HepG2 (cell line): ENCODE measurements around the gene GNAI2. TPM values are rescaled to one million over a fixed set of nuclear protein-coding genes. Genes with fewer than 3 reads are reported as not detected.
A peak's percentile ranks its signal among the peaks of the same experiment; 100 is the strongest.

Source experiments
- ATAC-seq: fragments of 200-7000 bp; cut with Tn5 transposase; 3 replicates; pipeline ENCODE4 v1.9.1; 2020; ENCODE audit warnings: mild to moderate bottlenecking, moderate library complexity
- BruUV-seq: library from RNA; stranded (reverse); fragments of 400-500 nt; replicated peaks from 2 replicates; lab custom pipeline; 2021; lab: Mats Ljungman, UMichigan
- CTCF ChIA-PET: fragments of 300-600 bp; formaldehyde crosslinking; extraction: SDS; loops from one replicate; lab custom pipeline; 2021; ENCODE audit warnings: low total read pairs, inconsistent platforms, low intra/inter-chr PET ratio; lab: Yijun Ruan, JAX
- POLR2A ChIA-PET: fragments of 350-600 bp; sonication (Branson Sonifier 250); formaldehyde crosslinking; loops from one replicate; lab custom pipeline; 2020; ENCODE audit warnings: antibody characterized with exemption, inconsistent platforms; lab: Yijun Ruan, JAX
- DNase-seq: peaks from one replicate; pipeline ENCODE4 v3.0.0-alpha.2; 2015; ENCODE audit warnings: low spot score
- FAIRE-seq: peaks from 3 replicates; lab custom pipeline; 2011; peaks lifted over from hg19 to GRCh38; lab: Jason Lieb, UNC
- H2AFZ ChIP-seq: one replicate; pipeline ENCODE4 v1.6.1; 2011; ENCODE audit warnings: low read length, inconsistent platforms
- H3K27ac ChIP-seq: fragments of 300-600 bp; 3 replicates; pipeline ENCODE4 v1.8.0; 2011; ENCODE audit warnings: mixed run types, mild to moderate bottlenecking, mixed read lengths, low read length, inconsistent platforms; ENCODE audit not compliant: insufficient read depth; ENCODE audit errors: extremely low read length
- H3K27me3 ChIP-seq, 2 experiments: fragments of 200-600 bp in 1 of 2; 2 replicates in 1 of 2; 3 replicates in 1 of 2; pipeline versions ENCODE4 v1.6.0 to v1.8.0; 2011; ENCODE audit warnings: low read length in 2 of 2, mild to moderate bottlenecking in 2 of 2, moderate library complexity in 2 of 2, inconsistent platforms in 1 of 2; ENCODE audit not compliant: insufficient read depth in 2 of 2, control insufficient read depth in 1 of 2
- H3K36me3 ChIP-seq, 2 experiments: fragments of 200-600 bp in 1 of 2; replicated peaks in 1 of 2; 2 replicates in 1 of 2; 3 replicates in 1 of 2; pipeline versions ENCODE4 v1.5.1 to v1.8.0; 2011; ENCODE audit warnings: low read length in 2 of 2, inconsistent platforms in 1 of 2; ENCODE audit not compliant: insufficient read depth in 2 of 2, control insufficient read depth in 1 of 2
- H3K4me1 ChIP-seq: 2 replicates; pipeline ENCODE4 v1.5.1; 2012; ENCODE audit warnings: low read length, inconsistent platforms; ENCODE audit not compliant: insufficient read depth
- H3K4me2 ChIP-seq: 2 replicates; pipeline ENCODE4 v1.6.0; 2011; ENCODE audit warnings: low read depth, low read length, inconsistent platforms
- H3K4me3 ChIP-seq, 3 experiments: fragments of 200-600 bp in 1 of 3; sonication (generic), shearing (Covaris generic) in 1 of 3; replicated peaks in 1 of 3; 2 replicates each; pipeline ENCODE4 v1.5.1; 2011 to 2016; ENCODE audit warnings: low read length in 3 of 3, inconsistent platforms in 2 of 3, low read depth in 2 of 3, mild to moderate bottlenecking in 2 of 3, control low read depth in 1 of 3, mixed read lengths in 1 of 3; ENCODE audit not compliant: insufficient read depth in 1 of 3
- H3K79me2 ChIP-seq: one replicate; pipeline ENCODE4 v1.6.1; 2011; ENCODE audit warnings: low read length, inconsistent platforms; ENCODE audit not compliant: insufficient read depth
- H3K9ac ChIP-seq: 2 replicates; pipeline ENCODE4 v1.6.0; 2011; ENCODE audit warnings: mild to moderate bottlenecking, low read depth, low read length, inconsistent platforms; ENCODE audit not compliant: insufficient read depth
- H3K9me3 ChIP-seq: 2 replicates; pipeline ENCODE4 v1.5.1; 2012; ENCODE audit warnings: mild to moderate bottlenecking, low read length
- H4K20me1 ChIP-seq: 2 replicates; pipeline ENCODE4 v1.6.0; 2011; ENCODE audit warnings: inconsistent platforms, mild to moderate bottlenecking, low read length, moderate library complexity; ENCODE audit not compliant: insufficient read depth
- ELF3 ChIP-seq: IDR thresholded peaks from 2 replicates; pipeline ENCODE4 v1.6.1; 2016; ENCODE audit warnings: missing genetic modification reagents, missing compliant biosample characterization
- ETV5 ChIP-seq: IDR thresholded peaks from 2 replicates; pipeline ENCODE4 v1.6.1; 2018; ENCODE audit warnings: missing biosample characterization, missing genetic modification reagents, inconsistent platforms, borderline replicate concordance
- POGK ChIP-seq: sonication (generic); formaldehyde crosslinking; conservative IDR thresholded peaks from 2 replicates; pipeline ENCODE4 v1.8.0; 2022; ENCODE audit warnings: mild to moderate bottlenecking, moderate library complexity, missing genetic modification reagents
- ZFP91 ChIP-seq: sonication (generic); formaldehyde crosslinking; IDR thresholded peaks from 2 replicates; pipeline ENCODE4 v1.9.0; 2022; ENCODE audit warnings: missing genetic modification reagents, mild to moderate bottlenecking, borderline replicate concordance
- ZMAT3 ChIP-seq: sonication (generic); formaldehyde crosslinking; conservative IDR thresholded peaks from 2 replicates; pipeline ENCODE4 v1.7.0; 2021; ENCODE audit warnings: missing genetic modification reagents
- ZNF546 ChIP-seq: sonication (generic); formaldehyde crosslinking; conservative IDR thresholded peaks from 2 replicates; pipeline ENCODE4 v1.8.1; 2023; ENCODE audit warnings: mild to moderate bottlenecking, missing genetic modification reagents
- ZNF678 ChIP-seq: sonication (generic); formaldehyde crosslinking; IDR thresholded peaks from 2 replicates; pipeline ENCODE4 v1.4.0; 2020; ENCODE audit warnings: mild to moderate bottlenecking, missing genetic modification reagents
- ZSCAN31 ChIP-seq: sonication (generic); formaldehyde crosslinking; IDR thresholded peaks from 2 replicates; pipeline ENCODE4 v1.5.0; 2020; ENCODE audit warnings: low read depth, mild to moderate bottlenecking, missing genetic modification reagents
- WGBS: methylation state at CpG from one replicate; pipeline ENCODE4 v1.1.6; 2017; ENCODE audit warnings: low lambda C conversion rate; 5-methylcytosine and 5-hydroxymethylcytosine counted together
- in situ Hi-C: cut with HindIII; loops from 2 replicates; pipeline ENCODE4 v1.10.0; 2017; ENCODE audit warnings: low pct_unique_long_range_greater_than_20kb; ENCODE audit not compliant: extremely low pct_ligation_motif_present
- intact Hi-C: fragments of 100-400 bp; cut with micrococcal nuclease; formaldehyde crosslinking; loops from one replicate; pipeline ENCODE4 v1.10.0; 2022; ENCODE audit not compliant: unreplicated experiment
- polyA plus RNA-seq, 8 experiments: library from polyadenylated mRNA; depleted of rRNA in 3 of 8; stranded (reverse) in 7 of 8; unstranded in 1 of 8; fragments of >200 nt; fragmentation: Illumina TruSeq in 4 of 8; extraction: Trizol in 4 of 8; gene quantifications; 2 replicates each; pipeline versions ENCODE4 v1.2.1 to v1.2.3, GENCODE V29; 2011 to 2016; ENCODE audit warnings: low read depth in 4 of 8, missing spikeins in 1 of 8, mixed read lengths in 1 of 8; ENCODE audit not compliant: insufficient read depth in 1 of 8
- total RNA-seq, 5 experiments: library from RNA; depleted of rRNA; stranded (reverse); fragments of >200 nt; fragmentation: Illumina TruSeq; extraction: Trizol; gene quantifications; 2 replicates each; pipeline ENCODE4 v1.2.3, GENCODE V29; 2016; ENCODE audit warnings: low read depth in 1 of 5
- TF ChIP-seq, protein P1 (sequence below): IDR thresholded peaks from 2 replicates; pipeline ENCODE4 v1.4.0; 2020; ENCODE audit warnings: mild to moderate bottlenecking, missing genetic modification reagents
- TF ChIP-seq, protein P2 (sequence below): sonication (generic); formaldehyde crosslinking; IDR thresholded peaks from 2 replicates; pipeline ENCODE4 v1.4.0; 2020; ENCODE audit warnings: missing genetic modification reagents, mild to moderate bottlenecking, borderline replicate concordance

GNAI2 gene
- total and polyA plus RNA-seq, 2 of the 13 experiments (the other 11 are each of a cell fraction or from before 2014, with no cell fraction given) = 51.1 to 66.2 TPM

- H2AFZ ChIP-seq = no peak overlapping the region
- TF ChIP-seq, protein P1, sequence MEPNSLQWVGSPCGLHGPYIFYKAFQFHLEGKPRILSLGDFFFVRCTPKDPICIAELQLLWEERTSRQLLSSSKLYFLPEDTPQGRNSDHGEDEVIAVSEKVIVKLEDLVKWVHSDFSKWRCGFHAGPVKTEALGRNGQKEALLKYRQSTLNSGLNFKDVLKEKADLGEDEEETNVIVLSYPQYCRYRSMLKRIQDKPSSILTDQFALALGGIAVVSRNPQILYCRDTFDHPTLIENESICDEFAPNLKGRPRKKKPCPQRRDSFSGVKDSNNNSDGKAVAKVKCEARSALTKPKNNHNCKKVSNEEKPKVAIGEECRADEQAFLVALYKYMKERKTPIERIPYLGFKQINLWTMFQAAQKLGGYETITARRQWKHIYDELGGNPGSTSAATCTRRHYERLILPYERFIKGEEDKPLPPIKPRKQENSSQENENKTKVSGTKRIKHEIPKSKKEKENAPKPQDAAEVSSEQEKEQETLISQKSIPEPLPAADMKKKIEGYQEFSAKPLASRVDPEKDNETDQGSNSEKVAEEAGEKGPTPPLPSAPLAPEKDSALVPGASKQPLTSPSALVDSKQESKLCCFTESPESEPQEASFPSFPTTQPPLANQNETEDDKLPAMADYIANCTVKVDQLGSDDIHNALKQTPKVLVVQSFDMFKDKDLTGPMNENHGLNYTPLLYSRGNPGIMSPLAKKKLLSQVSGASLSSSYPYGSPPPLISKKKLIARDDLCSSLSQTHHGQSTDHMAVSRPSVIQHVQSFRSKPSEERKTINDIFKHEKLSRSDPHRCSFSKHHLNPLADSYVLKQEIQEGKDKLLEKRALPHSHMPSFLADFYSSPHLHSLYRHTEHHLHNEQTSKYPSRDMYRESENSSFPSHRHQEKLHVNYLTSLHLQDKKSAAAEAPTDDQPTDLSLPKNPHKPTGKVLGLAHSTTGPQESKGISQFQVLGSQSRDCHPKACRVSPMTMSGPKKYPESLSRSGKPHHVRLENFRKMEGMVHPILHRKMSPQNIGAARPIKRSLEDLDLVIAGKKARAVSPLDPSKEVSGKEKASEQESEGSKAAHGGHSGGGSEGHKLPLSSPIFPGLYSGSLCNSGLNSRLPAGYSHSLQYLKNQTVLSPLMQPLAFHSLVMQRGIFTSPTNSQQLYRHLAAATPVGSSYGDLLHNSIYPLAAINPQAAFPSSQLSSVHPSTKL = peak; percentile 69
- TF ChIP-seq ZNF546 (CRISPR knock-in tag) (0 out of 2 replicates have a peak, but pooled peaks have one; percentile 2), ZNF678 (CRISPR knock-in tag) (no peak), ZMAT3 (CRISPR knock-in tag) (peak; percentile 74; the same call in 1 of the 2 replicates), ETV5 (CRISPR knock-in tag) (peak; percentile 41; the same call in 1 of the 2 replicates), POGK (CRISPR knock-in tag) (peak; percentile 56; the same call in 1 of the 2 replicates), ELF3 (CRISPR knock-in tag) (peak; percentile 37; the same call in 1 of the 2 replicates), ZFP91 (CRISPR knock-in tag) (0 out of 2 replicates have a peak, but pooled peaks have one; percentile 58), ZSCAN31 (CRISPR knock-in tag) (no peak)
- TF ChIP-seq, protein P2, sequence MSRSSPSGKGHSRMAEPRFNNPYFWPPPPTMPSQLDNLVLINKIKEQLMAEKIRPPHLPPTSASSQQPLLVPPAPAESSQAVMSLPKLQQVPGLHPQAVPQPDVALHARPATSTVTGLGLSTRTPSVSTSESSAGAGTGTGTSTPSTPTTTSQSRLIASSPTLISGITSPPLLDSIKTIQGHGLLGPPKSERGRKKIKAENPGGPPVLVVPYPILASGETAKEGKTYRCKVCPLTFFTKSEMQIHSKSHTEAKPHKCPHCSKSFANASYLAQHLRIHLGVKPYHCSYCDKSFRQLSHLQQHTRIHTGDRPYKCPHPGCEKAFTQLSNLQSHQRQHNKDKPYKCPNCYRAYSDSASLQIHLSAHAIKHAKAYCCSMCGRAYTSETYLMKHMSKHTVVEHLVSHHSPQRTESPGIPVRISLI (CRISPR knock-in tag) = no peak
Measured at GRCh38 chr3:50271314-50271936, 35.4 kb downstream of the GNAI2 start.

More at GRCh38 chr3:50271314-50271936, 35.4 kb downstream of the GNAI2 start:
- Histone ChIP-seq H3K27ac (peak overlapping the region; percentile 88), H3K27me3 (no peaks in the 10 kb centered on the region; a peak in 1 of 5 replicates), H3K4me2 (peak overlapping the region; percentile 98), H3K9me3 (no peaks in the 10 kb centered on the region), H3K4me3 (peak overlapping the region; percentile 71 to 88 (median 83)), H3K79me2 (peaks cover 33% of the 10 kb centered on the region), H3K36me3 (peaks cover 9 to 21% of the 10 kb centered on the region in 2 experiments), H3K9ac (peak overlapping the region; percentile 94), H3K4me1 (peaks cover 70% of the 10 kb centered on the region), H4K20me1 (no peaks in the 10 kb centered on the region; the same call in 1 of the 2 replicates)
- in situ Hi-C loops (loop anchor here (5.0 to 10.0 kb wide), 2 partner anchors 44 to 77 kb away; partner anchors contain the start of gene GNAT1), intact Hi-C loops (loop anchor here (5.0 kb wide), 2 partner anchors 44 to 79 kb away; partner anchors contain the start of gene GNAT1)
- WGBS = 6% methylated on average over 9 of the region's 10 CpGs
- ATAC-seq = peak; percentile 27
- CTCF ChIA-PET = interaction anchor here (1.2 to 6.4 kb wide), 4 partner anchors 12 to 77 kb away, joined by 3 to 81 read pairs (median 34); no protein-coding TSS in a partner anchor
- POLR2A ChIA-PET = interaction anchor here (0.5 to 5.5 kb wide), 20 partner anchors 7 to 370 kb away, joined by 3 to 155 read pairs (median 8); partner anchors contain the start of genes GNAI2, HYAL2, HYAL3 and IFRD2
- peak; percentile 91 for DNase-seq
- no TSS peak for BruUV-seq
- peak; percentile 96 for FAIRE-seq
